Stimulated activated CD8-positive, alpha-beta memory T cell treated with anti-CD3 and anti-CD28 coated beads, Interleukin-12 subunit alpha, Interleukin-12 subunit beta, amount 100 ng/mL, for 24 hours (primary cell): ENCODE measurements around the gene PFN2.
"Not testable (repeated sequence)": the region's sequence is repeated elsewhere in the genome, so short reads cannot be mapped to it uniquely, and the experiment has no call there.

Experiments
- DNase-seq: peaks from one replicate; pipeline ENCODE4 v3.0.0-alpha.2; 2020; ENCODE audit errors: extremely low read depth

The PFN2 gene

GRCh38 chr3:149970716-149971402 lies at the start of gene PFN2:
TSS of gene PFN2 (minus strand) at chr3:149970895. CDS start at chr3:149970856, 39 bp downstream.
- no peak for DNase-seq

DNA sequence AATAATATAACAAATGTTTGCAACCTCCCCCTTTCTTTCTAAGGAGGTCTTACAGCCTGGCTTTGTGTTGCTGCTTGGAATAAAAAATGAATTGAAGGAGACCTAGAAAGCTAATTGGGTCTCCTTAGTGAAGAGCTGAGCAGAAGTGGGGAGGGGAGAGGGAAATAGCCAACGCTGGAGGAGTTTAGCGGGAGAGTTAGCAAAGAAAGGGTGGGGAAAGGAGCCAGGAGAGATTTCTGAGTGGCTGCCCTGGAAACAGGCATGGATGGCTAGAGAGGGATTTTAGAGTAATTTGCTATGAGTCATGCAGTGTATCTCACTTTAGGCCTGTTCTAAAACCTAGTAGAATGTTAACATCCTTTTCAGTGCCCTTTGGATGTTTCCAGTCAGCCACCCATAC lies 45.2 kb upstream of the PFN2 start:
- no peak for DNase-seq

DNA sequence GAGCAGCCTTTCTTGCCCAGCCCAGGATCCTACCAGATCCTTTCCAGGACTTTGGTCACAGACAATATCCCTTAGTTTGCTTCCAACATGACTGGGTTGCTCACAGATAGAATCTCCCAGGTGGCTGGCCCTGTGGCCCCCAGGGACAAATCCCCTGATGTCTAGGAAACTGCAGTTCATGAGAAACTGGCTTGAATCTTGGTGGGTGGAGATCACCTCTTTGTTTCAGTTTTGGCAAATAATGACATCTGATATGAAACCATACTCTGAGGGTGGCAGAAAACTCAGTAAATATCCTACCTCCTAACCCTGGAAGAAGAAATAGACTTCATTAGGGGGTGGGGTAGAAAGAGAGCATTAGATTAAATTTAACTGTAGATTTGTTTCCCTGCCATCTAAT lies 44.1 kb upstream of the PFN2 start:
- DNase-seq = no peak

- DNase-seq = no peak
Measured at GRCh38 chr3:150013801-150014200, 43.1 kb upstream of the PFN2 start.

- no peak for DNase-seq
Measured at GRCh38 chr3:150006794-150007193, 36.1 kb upstream of the PFN2 start.

GRCh38 chr3:150005243-150006112 lies 34.8 kb upstream of the PFN2 start:
- no peak for DNase-seq

GRCh38 chr3:150000641-150001040 lies 29.9 kb upstream of the PFN2 start:
- no peak for DNase-seq

- no peak for DNase-seq
Measured at GRCh38 chr3:149999421-149999820, 28.7 kb upstream of the PFN2 start.

DNA sequence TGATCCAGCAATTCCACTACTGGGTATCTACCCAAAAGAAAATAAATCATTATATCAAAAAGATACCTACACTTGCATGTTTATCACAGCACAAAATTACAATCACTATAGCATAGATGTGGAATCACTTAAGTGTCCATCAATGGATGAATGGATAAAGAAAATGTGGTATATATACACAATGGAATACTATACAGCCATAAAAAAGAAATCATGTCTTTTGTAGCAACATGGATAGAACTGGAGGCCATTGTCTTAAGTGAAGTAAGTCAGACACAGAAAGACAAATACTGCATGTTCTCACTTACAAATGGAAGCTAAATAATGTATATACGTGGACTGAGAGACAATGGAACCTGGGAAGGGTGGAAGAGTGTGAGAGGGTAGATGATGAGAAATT lies 28.3 kb upstream of the PFN2 start:
- no peak for DNase-seq

- no peak for DNase-seq
Measured at GRCh38 chr3:149992416-149993058, 21.8 kb upstream of the PFN2 start.

DNA sequence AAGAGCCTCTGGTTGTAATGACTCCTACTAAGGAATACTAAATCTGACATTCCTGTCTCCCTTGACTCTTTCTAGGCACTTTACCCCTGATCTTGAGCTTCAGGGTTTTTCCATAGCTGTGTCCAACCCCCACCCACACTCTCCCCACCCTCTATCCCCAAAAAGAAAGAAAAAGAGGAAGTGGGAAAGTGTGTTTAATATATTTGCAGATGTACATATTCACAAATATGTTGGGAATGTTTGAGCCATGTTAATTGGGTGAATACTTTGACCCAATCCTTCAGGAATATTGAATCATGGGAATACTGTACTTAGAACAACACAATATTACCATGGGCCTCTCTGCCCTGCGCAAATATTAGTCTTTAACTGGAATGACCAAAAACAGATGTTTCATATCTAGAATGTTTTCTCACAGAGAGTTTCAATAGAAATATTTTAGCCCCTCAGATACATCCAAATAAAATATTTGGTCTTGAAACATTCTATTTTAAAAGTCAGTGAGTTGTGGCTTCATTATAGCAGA lies 19.8 kb upstream of the PFN2 start:
- DNase-seq = no peak

- no peak for DNase-seq
Measured at GRCh38 chr3:149989307-149989706, 18.6 kb upstream of the PFN2 start.

- no peak for DNase-seq
Measured at GRCh38 chr3:149983628-149984027, 12.9 kb upstream of the PFN2 start.

GRCh38 chr3:149983053-149983452 lies 12.4 kb upstream of the PFN2 start:
- not testable (repeated sequence) for DNase-seq

DNA sequence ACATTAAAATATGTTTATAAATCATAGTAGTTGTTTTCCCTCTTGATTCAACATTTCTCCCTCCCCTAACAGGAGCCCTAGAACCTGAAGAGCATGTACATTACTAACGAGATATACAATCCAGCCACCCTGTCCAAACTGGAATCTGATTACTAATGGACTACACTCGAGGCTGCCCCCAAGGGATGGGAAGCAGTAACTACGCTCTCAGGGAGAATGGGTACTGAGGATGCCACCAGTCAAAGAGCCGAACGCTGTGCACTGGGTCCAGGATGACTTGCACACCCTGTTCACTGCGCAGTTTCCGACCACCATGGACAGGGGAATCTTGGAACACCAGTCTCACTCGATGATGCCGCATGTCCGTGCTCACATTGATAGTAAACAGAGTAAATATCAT lies 11.3 kb upstream of the PFN2 start:
- DNase-seq = not testable (repeated sequence)

DNA sequence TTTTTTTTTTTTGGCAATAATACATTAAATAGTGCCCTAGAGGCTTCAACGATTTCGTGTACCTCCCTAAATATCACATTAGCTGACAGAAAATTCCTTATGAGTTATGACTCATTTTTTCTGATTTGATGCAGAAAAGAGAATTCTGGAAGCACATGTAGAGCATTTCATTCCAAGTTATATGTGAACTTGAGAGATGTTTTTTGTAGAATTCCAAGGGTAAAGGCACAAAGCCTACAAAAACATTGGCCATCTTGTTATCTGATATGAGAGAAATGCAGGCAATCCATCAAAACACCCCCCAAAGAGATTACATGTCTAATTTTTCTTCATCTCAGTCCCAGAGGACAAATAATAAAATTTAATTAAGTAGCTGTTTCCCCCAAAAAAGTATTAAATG lies 6.7 kb upstream of the PFN2 start:
- no peak for DNase-seq

GRCh38 chr3:149975919-149976318 lies 5.2 kb upstream of the PFN2 start:
- no peak for DNase-seq

DNA sequence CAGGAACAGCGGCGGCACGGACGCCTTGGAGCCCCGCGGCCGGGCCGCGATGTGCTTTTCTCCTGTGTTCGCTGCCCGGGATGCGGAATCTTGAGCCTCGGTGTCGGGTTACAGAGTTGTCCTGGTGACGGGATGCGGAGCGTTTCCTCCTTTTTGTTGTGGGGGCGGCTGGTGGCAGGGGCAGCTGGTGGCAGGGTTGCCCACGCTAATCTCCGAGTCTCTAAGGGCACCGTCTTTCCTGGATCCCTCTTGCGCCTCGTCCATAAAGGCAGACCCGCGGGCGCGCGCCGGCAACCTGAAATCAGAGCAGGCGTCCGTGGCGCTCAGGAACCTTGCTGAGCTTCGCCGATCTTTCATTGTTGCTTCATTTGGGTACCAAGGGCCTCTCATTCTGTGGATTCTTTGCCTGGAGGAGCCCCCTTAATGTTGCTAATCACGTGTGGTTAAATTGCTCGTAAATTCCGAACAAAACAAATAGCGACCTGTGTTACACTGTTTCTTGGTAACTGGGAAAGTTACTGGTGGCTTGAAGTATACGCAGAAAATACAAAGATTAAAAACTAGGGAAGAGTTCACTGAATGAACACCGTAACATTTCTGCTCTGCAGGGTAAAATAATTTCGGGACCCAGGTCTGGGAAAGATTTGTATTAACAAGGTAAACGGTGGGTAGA lies 844 bp upstream of the PFN2 start:
- no peak for DNase-seq

DNA sequence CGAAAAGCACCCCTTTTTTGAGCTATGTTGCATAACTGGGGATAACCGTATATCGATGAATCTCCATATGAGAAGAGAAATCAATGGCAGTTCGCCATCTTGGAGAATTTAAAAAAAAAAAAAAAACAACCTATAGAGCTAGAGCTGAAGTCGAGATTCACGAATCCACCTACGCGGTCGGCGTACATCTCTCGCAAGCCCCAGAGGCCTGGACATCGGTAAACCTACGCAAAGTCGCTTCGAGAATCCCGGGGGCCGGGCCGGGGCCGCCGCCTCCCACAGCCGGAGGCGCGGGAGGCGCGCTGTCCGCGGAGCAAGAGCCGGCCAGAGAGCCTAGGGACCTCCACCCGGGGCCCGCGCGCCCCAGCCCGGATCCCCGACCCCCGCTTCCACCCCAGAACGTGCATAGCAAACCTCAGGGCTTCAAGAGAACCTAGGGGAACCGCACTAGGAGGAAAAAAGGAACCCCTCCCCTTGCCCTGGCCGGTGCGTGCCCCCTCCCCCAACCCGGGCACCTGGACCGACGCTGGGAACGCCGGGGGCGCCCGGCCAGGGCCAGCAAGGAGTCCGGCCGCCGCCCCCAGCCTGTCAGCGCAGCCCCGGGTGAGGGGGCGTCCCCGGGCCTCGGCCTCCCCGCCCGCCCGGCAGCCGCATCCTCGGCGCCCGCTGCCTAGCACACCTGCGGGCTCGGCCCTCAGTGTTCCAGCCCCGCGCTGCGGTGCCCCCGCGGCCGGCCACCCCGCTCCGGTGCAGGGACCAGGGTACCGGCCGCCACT lies 567 bp downstream of the PFN2 start:
- DNase-seq = peak; percentile 39

DNA sequence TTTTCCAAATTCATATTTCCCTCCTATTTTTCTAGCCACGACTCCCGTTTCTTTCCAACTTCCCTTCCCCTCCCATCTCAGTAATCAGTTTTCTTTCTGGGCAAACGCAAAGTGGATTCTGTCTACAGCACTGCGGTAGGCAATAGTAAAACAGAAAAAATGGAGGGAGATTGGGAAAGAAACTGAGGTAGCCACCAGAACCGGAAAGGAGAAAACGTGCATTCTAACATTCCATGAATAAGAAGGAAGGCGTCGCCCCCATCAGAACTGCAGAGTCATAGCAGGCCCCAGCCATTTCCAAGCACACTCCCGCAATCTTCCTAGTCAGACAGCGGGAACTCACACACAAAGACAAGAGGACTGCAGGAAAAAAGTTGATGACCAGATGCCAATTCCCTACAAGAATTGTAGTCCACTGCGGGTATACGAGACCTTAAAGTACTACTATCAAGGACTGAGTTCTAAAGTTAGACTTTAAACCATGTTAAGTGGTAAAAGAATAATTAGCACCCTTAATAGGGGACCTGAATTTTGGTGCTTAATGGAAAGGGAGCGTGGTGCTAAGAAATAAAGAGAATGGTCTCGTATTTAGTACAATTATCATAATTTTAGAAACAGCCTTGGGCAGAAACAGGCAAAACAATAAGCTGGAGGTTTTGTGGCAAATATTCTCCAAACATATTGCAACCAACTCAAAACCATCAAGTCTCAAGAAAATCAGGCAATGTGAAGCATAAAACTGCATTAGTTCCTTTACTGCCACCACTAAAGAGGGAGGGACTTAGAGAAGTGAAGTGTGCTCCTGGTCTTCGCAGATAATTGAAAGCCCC lies 1.4 kb downstream of the PFN2 start:
- DNase-seq = no peak
